Upper lobe of right lung (tissue), 1 donor: ENCODE measurements around the gene ARHGEF10L. TPM values are rescaled to one million over a fixed set of nuclear protein-coding genes. Genes with fewer than 3 reads are reported as not detected.

Experiments used
- ATAC-seq: fragments of 200-7000 bp; cut with Tn5 transposase; one replicate; pipeline ENCODE4 v1.9.1; 2020; ENCODE audit warnings: mild to moderate bottlenecking, moderate library complexity
- DNase-seq: peaks from one replicate; pipeline ENCODE4 v3.0.0-alpha.2; 2020
- H3K27ac ChIP-seq: fragments of 200-600 bp; one replicate; pipeline ENCODE4 v1.8.0; 2022
- H3K27me3 ChIP-seq: fragments of 200-600 bp; one replicate; pipeline ENCODE4 v1.8.0; 2022; ENCODE audit warnings: mild to moderate bottlenecking
- H3K36me3 ChIP-seq: fragments of 200-600 bp; one replicate; pipeline ENCODE4 v1.8.0; 2022
- H3K4me1 ChIP-seq: fragments of 200-600 bp; one replicate; pipeline ENCODE4 v1.8.0; 2022
- H3K4me3 ChIP-seq: fragments of 200-600 bp; one replicate; pipeline ENCODE4 v1.8.0; 2022; ENCODE audit warnings: mild to moderate bottlenecking
- H3K9me3 ChIP-seq: fragments of 200-600 bp; one replicate; pipeline ENCODE4 v1.8.0; 2022
- CTCF ChIP-seq: fragments of 200-600 bp; IDR thresholded peaks from one replicate; pipeline ENCODE4 v1.8.0; 2022; ENCODE audit warnings: antibody characterized with exemption
- intact Hi-C: fragments of 100-400 bp; cut with DNase I; formaldehyde crosslinking; loops from one replicate; pipeline ENCODE4 v1.11.0; 2022
- total RNA-seq: library from RNA; stranded (reverse); fragmentation: NEBNext Ultra II Directional; extraction: Animal tissue kit (Norgen Biotek cat#: 25700); gene quantifications from one replicate; pipeline ENCODE4 v1.2.1, GENCODE V29; 2021
- donor health status: DM: no; HTN: yes; CAD: no; lungs with severe emphysema.

Gene ARHGEF10L
- total RNA-seq, 1 donor from 2014 or later = 34.1 TPM

GRCh38 chr1:17524645-17525044 is 14.9 kb upstream of the ARHGEF10L start:
- no peak for DNase-seq
- no peak overlapping the region for H3K4me3 ChIP-seq
- no peak for ATAC-seq
- no peaks in the 10 kb centered on the region for H3K9me3 ChIP-seq
- intact Hi-C loops = no loop called here
- H3K4me1 ChIP-seq = no peaks in the 10 kb centered on the region
- H3K27me3 ChIP-seq = no peaks in the 10 kb centered on the region
- H3K36me3 ChIP-seq = no peaks in the 10 kb centered on the region
- no peak for TF ChIP-seq CTCF
- no peak overlapping the region for H3K27ac ChIP-seq

- H3K36me3 ChIP-seq = no peaks in the 10 kb centered on the region
- H3K27ac ChIP-seq = no peak overlapping the region
- ATAC-seq (no peak), DNase-seq (no peak)
- no peaks in the 10 kb centered on the region for H3K4me1 ChIP-seq
- H3K9me3 ChIP-seq = no peaks in the 10 kb centered on the region
- intact Hi-C loops = no loop called here
- no peak overlapping the region for H3K4me3 ChIP-seq
- no peak for TF ChIP-seq CTCF
- H3K27me3 ChIP-seq = no peaks in the 10 kb centered on the region
Measured at GRCh38 chr1:17525996-17526686, 13.4 kb upstream of the ARHGEF10L start.

GRCh38 chr1:17527036-17527914 is 12.2 kb upstream of the ARHGEF10L start:
- ATAC-seq = no peak

GRCh38 chr1:17529381-17529780 is 10.1 kb upstream of the ARHGEF10L start:
- no peaks in the 10 kb centered on the region for H3K27me3 ChIP-seq
- no peak for TF ChIP-seq CTCF
- intact Hi-C loops = no loop called here
- no peaks in the 10 kb centered on the region for H3K36me3 ChIP-seq
- no peaks in the 10 kb centered on the region for H3K4me1 ChIP-seq
- no peak overlapping the region for H3K4me3 ChIP-seq
- ATAC-seq (no peak), DNase-seq (no peak)
- H3K27ac ChIP-seq = no peak overlapping the region
- H3K9me3 ChIP-seq = no peaks in the 10 kb centered on the region

More at GRCh38 chr1:17527036-17527914, 12.2 kb upstream of the ARHGEF10L start:
- TF ChIP-seq CTCF = no peak
- H3K27ac ChIP-seq = no peak overlapping the region
- H3K4me1 ChIP-seq = no peaks in the 10 kb centered on the region
- no peak for DNase-seq
- H3K27me3 ChIP-seq = no peaks in the 10 kb centered on the region
- intact Hi-C loops = no loop called here
- H3K9me3 ChIP-seq = no peaks in the 10 kb centered on the region
- H3K36me3 ChIP-seq = no peaks in the 10 kb centered on the region
- no peak overlapping the region for H3K4me3 ChIP-seq

- H3K27me3 ChIP-seq = no peaks in the 10 kb centered on the region
- H3K36me3 ChIP-seq = no peaks in the 10 kb centered on the region
- no peak for TF ChIP-seq CTCF
- intact Hi-C loops = no loop called here
- H3K4me3 ChIP-seq = no peak overlapping the region
- no peaks in the 10 kb centered on the region for H3K4me1 ChIP-seq
- no peak overlapping the region for H3K27ac ChIP-seq
- DNase-seq (no peak), ATAC-seq (no peak)
- no peaks in the 10 kb centered on the region for H3K9me3 ChIP-seq
Measured at GRCh38 chr1:17531343-17531681, 8.2 kb upstream of the ARHGEF10L start.
